ENCODE results near the gene MYO1D. TPM values are rescaled to one million over a fixed set of nuclear protein-coding genes. Genes with fewer than 3 reads are reported as not detected.
"Not testable (repeated sequence)": the region's sequence is repeated elsewhere in the genome, so short reads cannot be mapped to it uniquely, and the experiment has no call there.

MYO1D gene
- total RNA-seq, 1 donor from 2014 or later = 38.9 TPM

DNA sequence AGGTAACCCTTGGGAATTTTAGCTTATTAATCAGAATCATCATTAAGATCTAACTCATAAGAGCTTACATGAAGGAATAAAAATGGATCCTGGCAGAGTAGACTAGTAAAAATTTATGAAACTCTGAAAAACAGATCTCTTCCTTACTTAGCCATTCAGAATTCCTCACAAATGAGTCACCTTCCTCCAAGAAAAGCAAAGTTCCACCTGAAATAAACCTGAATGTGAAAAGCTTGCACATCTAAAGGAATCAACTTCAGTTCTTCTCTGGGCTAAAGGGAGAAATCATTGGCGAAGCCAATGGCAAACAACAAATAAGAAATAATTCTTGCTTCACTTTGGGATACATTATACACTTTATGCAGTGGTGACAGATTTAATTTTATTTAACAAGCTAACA, 22.7 kb downstream of the MYO1D start:
- DNase-seq = no peak

DNA sequence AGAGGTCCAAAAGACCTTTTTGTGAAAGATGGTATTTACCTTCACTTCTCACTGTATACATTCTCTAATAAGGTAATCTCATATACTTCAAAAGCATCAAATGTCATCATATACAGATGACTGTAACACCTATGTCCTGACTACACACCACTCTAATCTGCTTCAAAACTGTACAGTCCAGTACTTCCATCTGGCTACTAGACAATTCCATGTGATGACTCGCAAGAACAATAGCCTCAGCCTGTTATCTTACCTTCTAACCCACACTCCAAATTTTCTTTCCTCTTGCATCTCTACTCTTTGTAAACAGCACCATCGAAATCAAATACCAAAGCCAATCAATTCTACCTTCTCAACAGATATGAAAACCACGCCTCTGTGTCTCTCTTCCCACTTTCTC, 24.1 kb downstream of the MYO1D start:
- DNase-seq = no peak

DNA sequence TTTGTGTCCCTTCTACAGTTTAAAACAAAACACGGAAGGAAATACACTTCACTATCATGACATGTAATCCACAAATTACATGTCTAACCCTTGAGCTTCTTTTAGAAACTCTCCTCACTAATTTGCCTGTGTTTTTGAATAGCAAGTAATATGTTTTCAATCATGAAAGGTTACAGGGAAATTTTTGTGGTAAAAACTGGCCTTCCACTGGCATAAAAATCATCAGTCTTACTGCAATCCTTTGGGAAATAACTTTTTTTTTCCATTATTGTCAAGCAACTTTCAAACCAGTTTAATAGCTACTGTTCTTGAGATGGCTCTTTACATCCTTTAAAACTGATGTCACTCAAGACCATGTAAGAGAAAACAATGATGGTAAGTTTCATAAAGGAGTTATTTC, 27.0 kb downstream of the MYO1D start:
- DNase-seq = no peak

DNA sequence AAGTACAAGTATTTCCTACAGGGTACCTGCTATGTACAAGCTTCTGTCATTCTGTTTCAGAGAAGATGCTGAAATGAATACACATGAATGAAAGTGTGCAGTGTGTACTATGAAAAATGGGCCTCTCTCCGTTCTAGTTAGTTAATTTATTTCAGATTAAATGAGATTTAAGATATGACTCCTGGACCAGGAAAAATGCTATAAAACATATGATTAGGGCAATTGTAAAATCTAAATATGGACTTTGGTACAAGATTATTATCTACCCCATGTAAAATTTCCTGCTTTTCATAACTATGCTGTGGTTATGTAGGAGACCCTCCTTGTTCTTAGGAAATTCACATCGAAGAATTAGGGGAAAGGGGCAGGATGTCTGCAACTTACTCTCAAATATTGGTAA, 28.9 kb downstream of the MYO1D start:
- no peak for DNase-seq

DNA sequence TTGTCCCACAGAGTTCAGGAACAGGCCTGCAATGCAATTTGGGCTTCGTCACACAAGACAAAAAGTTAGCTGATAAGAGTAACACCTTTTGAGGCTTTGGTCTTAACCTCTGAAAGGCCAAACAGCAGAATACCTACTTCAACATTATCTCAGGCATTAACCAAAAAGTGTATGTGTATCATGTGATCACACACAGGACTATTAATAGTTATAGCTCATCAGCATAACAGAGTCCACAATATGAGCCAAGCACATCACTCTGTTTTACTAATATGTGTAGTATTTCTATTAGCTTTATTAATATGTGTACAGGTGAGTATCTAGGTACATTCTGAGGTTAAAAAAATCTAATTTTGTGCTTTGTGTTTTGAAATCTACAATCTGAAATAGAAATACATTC, 30.8 kb downstream of the MYO1D start:
- no peak for DNase-seq

DNA sequence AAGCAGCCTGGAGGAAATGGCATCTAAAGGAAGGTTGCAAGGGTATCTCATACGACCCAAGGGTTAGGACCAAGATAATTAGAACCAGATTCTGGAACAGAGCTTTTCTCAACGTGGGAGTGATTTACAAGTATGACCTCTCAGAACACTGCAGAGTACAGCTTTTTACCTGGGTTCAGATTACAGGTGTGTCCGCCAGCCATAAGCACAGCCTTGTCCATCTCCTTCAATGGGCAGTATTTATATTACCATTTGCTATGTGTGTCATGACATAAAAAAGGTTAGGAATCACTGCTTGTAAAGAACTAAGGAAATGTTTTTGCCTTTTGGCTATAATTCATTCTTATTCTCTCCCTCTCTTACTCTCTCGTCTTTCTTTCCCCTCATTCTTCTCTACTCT, 36.7 kb downstream of the MYO1D start:
- no peak for DNase-seq

DNA sequence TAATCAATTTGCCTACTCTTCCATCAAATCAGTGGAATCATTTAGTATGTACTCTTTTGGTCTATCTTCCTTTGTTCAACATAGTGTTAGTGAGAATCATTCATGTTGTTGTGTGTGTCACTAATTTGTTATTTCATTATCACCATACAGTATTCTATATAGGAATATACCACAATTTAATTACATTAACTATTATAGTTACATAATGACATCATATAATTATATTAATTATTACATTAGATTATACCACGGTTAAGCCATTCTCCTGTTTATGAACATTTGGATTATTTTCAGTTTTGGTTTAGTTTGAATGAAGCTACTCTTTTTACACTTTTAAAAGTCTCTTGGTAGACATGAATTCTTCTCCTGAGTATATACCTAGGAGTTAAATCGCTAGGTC, 40.4 kb downstream of the MYO1D start:
- no peak for DNase-seq

DNA sequence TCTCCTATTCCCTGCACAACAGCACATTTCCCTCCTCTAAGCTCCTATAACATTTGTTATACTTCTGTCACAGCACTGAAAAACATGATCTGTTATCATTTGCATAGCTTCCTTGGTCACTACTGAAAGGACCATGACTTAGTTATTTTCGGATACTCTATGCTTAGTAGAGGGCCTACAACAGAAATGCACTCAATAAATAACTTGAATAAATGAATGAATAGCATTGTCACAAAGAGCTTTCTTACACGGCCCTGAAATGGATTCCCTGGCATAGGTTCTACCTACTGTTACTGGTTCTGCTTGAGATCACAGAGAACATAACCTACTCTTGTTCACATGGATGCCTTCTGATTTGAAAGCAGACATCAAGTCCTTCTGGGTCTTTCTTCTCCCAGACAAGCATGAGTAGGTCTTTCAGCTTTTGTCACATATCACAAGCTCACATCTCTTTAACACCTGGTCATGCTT, 41.6 kb downstream of the MYO1D start:
- no peak for DNase-seq

DNA sequence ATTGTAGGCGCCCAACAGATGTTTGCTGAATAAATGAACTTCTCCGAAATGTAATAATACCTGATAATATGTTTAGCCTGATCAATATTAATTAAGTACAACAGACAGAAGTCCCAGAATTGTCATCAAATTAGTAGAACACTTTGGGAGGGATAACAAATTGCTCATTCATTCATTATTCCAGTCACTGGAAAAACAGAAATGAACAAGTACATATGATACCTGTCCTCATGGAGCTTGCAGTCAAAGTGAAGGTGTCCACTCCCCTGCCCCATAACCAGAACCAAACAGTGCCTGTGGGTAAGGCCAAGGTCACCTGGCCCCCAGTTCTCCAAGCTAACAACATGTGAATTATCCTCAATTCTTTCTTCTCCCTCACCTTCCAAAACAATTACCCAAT, 42.8 kb downstream of the MYO1D start:
- no peak for DNase-seq

DNA sequence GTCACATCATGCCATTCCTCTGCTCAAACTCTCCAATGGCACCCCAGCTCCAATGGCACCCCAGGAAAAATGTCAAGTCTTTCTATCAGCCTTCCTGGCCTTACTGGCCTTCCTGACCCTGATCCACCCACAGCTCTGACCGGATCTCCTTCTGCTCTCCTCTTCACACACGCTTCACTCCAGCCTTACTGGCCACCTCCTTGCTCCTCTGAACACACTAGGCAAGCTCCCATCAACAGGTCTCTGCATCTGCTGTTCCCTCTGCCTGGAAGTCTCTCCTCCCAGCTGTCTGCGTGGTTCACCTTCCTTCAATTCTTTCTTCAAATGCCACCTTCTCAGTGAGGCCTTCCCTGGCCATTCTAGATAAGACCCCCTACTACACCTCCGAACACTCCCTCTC, 43.4 kb downstream of the MYO1D start:
- DNase-seq = no peak

DNA sequence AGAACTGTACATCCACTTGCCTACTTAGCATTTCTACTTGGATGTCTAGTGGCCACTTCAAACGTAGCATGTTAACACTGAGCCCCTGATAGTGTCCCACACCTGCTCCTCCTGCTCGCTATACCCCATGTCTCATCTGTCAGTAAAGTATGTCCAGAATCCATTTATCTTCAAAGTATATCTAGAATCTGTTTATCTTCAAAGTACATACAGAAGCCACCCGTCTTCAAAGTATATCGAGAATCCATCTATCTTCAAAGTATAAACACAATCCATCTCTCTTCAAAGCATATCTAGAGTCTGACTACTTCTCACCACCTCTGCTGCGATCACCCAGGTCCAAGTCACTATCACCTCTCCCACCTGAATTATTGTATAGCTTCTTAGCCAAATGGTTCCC, 43.8 kb downstream of the MYO1D start:
- no peak for DNase-seq

DNA sequence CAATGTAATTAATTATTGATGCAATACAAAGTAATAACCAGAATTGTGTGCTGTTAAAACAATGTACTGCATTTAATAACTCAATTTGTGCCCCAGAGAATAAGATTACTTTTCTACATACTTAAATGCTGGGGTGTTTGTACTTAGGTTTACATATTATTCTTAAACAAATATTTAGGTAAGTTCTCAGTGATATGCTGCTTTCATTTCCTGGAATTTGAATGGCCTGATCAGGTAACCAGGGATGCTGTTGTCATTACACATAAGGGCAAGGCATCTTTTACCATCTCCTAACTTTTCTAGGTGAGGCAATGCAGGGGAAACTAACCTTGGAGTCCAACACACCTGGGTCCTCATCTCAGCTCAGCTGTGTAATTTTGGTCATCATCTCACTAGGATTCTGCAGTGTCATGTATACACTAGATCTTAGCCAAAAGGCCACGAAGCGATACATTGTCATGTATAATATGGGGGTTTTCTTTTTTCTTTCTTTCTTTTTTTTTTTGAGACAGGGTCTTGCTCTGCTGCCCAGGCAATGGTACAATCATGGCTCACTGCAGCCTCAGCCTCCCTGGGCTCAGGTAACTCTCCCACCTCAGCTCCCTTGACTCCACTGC, 45.2 kb downstream of the MYO1D start:
- no peak for DNase-seq

DNA sequence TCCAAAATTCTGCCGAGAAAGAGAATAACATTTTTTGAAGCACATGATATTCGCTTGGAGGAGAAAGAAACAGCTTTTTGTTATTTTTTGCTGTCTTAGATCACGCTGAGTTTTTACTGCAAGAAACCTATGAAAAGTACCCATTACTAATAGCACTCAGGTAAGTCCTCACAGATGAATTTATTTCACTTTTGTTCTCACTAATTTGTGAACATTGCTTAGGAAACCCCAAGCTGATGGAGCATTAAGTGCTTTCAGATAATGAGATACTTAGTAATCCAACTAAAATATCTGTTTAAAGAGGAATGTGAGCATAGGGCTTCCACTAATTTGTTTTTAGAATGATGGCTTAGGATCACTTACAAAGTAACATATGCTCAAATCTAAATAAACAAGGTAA, 45.7 kb downstream of the MYO1D start:
- DNase-seq = no peak

DNA sequence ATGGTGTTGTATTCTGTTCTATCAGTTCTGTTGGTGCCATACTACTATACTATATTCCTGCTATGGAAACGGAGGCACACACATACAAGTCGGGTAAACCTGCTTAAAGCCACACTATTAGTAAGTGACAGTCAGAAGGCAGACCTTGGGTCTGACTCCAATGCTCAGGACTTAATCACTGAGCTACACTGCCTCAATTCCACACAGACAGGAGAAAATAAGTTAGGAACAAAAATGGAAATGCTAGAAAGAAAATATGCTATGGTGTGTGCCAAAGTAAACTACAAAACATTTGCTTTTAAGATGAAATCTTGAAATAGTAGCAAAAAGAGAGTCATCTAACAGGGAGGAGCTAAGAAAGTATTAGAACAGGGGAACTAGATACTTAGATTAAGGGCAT, 48.1 kb downstream of the MYO1D start:
- DNase-seq = no peak

DNA sequence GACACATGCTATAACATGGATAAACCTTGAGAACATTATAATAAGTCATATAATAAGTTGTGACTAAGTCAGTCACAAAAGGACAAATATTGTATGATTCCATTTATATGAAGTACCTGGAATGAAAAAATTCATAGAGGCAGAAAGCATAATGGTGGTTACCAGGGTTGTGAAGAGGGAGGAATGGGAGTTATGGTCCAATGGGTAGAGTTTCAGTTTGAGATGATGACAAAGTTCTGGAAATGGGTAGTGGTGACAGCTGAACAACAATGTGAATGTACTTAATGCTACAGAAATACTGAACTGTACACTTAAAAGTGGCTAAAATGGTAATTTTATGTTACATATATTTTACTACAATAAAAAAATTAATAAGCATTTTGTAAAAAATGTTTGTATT, 49.7 kb downstream of the MYO1D start:
- DNase-seq = no peak

DNA sequence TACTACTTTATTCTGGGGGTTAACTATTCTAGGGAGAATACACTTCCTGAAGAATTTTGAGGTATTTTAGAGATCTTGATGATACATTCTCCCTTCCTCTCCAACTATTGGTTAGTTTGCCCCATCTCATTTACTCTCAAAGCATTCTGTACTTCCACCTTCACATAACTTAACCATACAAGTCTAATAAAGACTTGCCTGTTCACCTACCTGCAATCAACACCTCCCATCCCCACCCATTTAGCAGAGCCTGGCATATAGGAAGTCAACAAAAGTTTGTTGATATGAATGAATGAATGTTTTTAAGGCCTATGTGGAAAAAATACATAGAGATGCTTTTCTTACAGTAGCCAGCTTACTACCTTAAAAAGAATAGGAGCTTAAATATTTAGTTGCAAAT, 50.8 kb downstream of the MYO1D start:
- no peak for DNase-seq

DNA sequence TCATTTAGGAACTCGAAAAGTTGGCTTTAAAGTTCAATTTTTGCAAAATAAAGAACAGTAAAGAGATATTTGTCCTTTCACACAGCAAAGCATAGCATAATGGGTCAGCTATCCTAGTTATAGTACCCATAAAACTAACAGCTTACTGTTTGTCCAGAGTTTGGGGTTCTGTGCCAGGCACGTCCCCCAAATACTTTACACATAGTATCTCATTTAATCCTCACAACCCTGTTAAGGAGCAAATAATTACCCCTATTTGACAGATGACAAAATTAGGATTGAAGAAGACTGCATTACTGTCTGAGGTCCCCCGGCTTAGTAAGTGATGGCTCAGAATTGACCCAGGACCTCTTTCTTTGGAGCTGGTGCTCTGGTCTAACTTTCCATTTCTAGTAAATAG, 52.6 kb downstream of the MYO1D start:
- no peak for DNase-seq

DNA sequence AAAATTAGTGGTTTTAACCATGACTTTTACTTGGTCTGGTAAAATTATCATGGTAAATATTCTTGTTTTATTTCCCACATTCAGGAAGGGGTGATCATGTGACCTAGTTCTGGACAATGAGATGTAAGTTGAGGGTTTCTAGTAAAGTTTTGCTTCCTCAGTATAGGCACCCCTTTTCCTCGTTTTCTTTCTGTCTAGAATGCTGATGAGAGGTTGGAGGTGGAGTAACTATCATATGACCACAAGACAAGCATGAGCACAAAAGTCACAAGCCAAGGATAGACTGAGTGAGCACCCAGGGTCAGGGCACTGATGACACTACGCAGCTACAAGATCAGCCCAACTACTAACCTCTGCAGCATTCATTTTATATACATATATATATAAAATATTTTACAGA, 53.9 kb downstream of the MYO1D start:
- no peak for DNase-seq

DNA sequence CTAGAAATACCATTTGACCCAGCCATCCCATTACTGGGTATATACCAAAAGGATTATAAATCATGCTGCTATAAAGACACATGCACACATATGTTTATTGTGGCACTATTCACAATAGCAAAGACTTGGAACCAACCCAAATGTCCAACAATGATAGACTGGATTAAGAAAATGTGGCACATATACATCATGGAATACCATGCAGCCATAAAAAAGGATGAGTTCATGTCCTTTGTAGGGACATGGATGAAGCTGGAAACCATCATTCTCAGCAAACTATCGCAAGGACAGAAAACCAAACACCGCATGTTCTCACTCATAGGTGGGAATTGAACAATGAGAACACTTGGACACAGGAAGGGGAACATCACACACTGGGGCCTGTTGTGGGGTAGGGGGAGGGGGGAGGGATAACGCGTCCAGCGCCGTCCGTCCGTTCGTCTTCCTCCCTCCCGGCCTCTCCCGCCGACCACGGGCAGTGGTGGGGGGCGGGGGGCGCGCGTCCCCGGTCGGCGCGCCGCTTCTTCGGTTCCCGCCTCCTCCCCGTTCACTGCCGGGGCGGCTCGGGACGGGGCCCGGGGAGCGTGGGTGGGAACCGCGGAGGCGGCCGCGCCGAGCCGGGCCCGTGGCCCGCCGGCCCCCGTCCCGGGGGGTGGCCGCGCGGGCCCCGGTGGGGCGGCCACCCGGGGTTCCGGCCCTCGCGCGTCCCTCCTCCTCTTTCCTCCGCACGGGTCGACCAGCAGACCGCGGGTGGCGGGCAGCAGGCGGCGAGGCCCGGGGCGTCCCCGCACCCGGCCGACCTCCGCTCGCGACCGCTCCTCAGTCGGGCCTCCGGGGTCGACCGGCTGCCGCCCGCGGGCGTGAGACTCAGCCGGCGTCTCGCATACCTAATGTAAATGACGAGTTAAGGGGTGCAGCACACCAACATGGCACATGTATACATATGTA, 54.7 kb downstream of the MYO1D start:
- DNase-seq = not testable (repeated sequence)

DNA sequence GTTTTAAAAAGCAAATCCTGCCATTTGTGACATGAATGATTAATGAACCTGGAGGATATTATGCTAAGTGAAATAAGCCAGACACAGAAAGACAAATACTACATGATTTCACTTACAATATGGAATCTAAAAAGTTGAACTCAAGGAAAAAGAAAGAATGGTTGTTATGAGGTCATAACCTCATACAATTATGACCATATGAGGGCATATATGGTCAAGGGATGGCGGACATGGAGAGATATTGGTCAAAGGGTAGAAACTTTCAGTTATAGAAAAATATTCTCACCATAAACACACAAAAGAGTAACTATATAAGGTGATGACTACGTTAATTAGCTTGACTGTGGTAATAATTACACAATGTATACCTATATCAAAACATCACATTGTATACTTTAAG, 56.5 kb downstream of the MYO1D start:
- no peak for DNase-seq

DNA sequence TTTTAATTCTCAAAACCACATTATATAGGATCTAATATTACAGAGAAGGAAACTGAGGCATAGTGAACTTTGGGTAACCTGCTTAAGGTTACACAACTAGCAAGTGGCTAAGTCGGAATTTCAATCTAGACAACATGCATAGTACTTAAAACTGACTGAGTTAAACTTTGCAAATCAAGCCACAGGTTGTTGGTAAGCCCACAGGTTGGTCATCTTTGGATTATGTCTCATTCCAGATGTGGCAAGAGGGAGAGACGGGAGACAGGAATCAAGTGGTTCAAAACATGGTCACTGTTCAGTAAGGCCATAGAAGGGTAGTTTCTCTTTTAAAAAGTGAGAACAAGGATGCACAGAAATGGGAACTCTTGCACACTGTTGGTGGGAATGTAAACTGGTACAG, 57.1 kb downstream of the MYO1D start:
- DNase-seq = no peak

DNA sequence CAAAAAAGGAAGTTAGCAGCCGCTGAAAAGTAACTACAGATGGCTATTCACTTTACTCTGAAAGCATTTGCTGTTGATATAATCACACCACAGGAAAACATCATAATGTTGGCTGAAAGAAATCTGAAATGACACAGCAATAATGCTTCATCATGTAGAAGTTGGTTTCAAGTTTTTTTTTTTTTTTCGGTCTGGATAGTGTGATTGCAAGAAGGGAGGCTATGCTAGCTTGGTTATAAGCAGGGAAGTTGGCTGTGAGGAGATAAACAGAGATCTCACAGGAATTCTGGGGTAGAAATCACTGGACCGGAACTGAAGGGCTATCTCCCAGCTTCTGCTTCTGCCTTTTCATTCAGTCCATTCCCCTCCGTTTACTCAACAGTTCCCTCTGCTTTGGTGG, 57.9 kb downstream of the MYO1D start:
- peak; percentile 30 for DNase-seq

DNA sequence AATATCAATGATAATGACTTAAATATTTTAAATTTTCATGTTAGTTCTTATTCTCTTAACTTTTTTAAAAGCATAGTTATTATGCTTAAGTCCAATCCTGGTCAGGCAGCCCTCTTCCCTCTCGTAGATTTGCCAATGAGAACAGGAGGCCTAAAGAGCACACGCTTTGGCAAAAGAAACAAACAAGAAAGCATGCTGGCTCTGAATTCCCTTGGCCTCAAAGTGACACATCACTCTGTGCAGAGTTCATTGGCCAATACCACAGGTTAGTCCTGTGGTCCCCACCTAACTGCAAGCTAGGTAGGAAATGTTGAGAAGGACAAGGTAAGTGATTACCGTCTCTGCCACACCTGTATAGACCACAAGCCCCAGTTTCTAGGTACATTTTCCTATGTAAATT, 61.5 kb downstream of the MYO1D start:
- DNase-seq = no peak

DNA sequence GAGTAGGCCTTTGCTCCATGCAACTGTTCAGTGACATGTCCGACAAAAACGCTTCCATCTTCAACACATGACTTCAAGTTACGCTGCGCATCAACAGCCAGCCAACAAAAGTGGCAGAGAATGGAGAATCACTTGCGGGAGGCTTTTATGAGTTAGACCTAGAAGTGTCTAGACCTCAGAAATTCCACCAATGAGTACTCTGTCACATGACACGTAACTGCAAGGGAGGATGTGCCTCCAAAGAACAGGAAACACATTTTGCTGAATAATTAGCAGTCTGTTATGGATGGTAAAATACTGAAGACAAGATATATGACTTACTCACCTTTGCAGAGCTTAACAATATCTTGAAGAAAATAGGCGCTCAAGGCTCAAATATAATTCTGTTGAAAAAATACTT, 62.1 kb downstream of the MYO1D start:
- DNase-seq = no peak
